Omental fat pad (tissue), 4 donors: ENCODE data around the gene CIAO1. TPM values are rescaled to one million over a fixed set of nuclear protein-coding genes. Genes with fewer than 3 reads are reported as not detected.

Source experiments
- ATAC-seq: fragments of 150-250 bp; one replicate; pipeline ENCODE4 v1.9.1; 2016; ENCODE audit warnings: mild to moderate bottlenecking, moderate library complexity; ENCODE audit not compliant: low FRiP score
- DNase-seq: peaks from one replicate; pipeline ENCODE4 v3.0.0-alpha.2; 2019; ENCODE audit warnings: low spot score
- CTCF ChIP-seq, 3 donors: fragments of 450-650 bp; IDR thresholded peaks; one replicate each; pipeline ENCODE4 v1.5.1; 2016 to 2017; ENCODE audit warnings: antibody characterized with exemption in 3 of 3, mild to moderate bottlenecking in 3 of 3, moderate library complexity in 2 of 3
- total RNA-seq, 4 donors: library from RNA; depleted of rRNA; stranded (reverse); fragments of >200 nt; gene quantifications; one replicate each; pipeline ENCODE4 v1.1.0, GENCODE V29; 2016

The CIAO1 gene
- total RNA-seq, 4 donors from 2014 or later = 80.9 to 117 (median 105) TPM

- no peak for TF ChIP-seq CTCF (IDR thresholded peaks at IDR 0.05)
- no peak for ATAC-seq
- no peak for DNase-seq
Measured at GRCh38 chr2:96316999-96317398, 51.0 kb downstream of the CIAO1 start.

- no peak for TF ChIP-seq CTCF (IDR thresholded peaks at IDR 0.05)
- DNase-seq (no peak), ATAC-seq (no peak)
Measured at GRCh38 chr2:96317584-96317997, 51.6 kb downstream of the CIAO1 start.

- DNase-seq (no peak), ATAC-seq (no peak)
- TF ChIP-seq CTCF (IDR thresholded peaks at IDR 0.05) = no peak
Measured at GRCh38 chr2:96318723-96319122, 52.7 kb downstream of the CIAO1 start.

GRCh38 chr2:96319396-96319795, 53.4 kb downstream of the CIAO1 start:
- ATAC-seq (no peak), DNase-seq (no peak)
- no peak for TF ChIP-seq CTCF (IDR thresholded peaks at IDR 0.05)

GRCh38 chr2:96320326-96320725, 54.3 kb downstream of the CIAO1 start:
- no peak for ATAC-seq
- DNase-seq = no peak
- no peak for TF ChIP-seq CTCF (IDR thresholded peaks at IDR 0.05)

- no peak for TF ChIP-seq CTCF (IDR thresholded peaks at IDR 0.05)
- DNase-seq = no peak
- ATAC-seq = peak; percentile 43
Measured at GRCh38 chr2:96320728-96321622, 55.0 kb downstream of the CIAO1 start.

Other genes starting within 250 kb of the CIAO1 start
- 10 to 100 TPM in 2 of 4 donors, 1 to 10 TPM in 2; 4.3 to 17.2 (median 11.4) TPM for gene GPAT2, start 231.3 kb upstream of the CIAO1 start, total RNA-seq
- gene ADRA2B, start 149.7 kb upstream of the CIAO1 start, total RNA-seq = 1 to 10 TPM in 3 of 4 donors, under 1 TPM in 1; 0.63 to 9.8 (median 2.6) TPM
- 1 to 10 TPM in 1 of 4 donors, under 1 TPM in 1, not detected in 2; 0.84 to 3.3 TPM for gene ASTL, start 127.7 kb upstream of the CIAO1 start, total RNA-seq
- 100 to 1,000 TPM in 1 of 4 donors, 10 to 100 TPM in 1, 1 to 10 TPM in 2; 8.5 to 199 (median 18.8) TPM for gene DUSP2, start 120.8 kb upstream of the CIAO1 start, total RNA-seq
- gene STARD7, start 57.4 kb upstream of the CIAO1 start, total RNA-seq = 100 to 1,000 TPM; 116 to 149 (median 125) TPM
- 10 to 100 TPM; 34.5 to 52.1 (median 43.2) TPM for gene TMEM127, start 228 bp upstream of the CIAO1 start, total RNA-seq
- 10 to 100 TPM; 64.8 to 97.7 (median 84.3) TPM for gene SNRNP200, start 39.3 kb downstream of the CIAO1 start, total RNA-seq
- gene ITPRIPL1, start 59.1 kb downstream of the CIAO1 start, total RNA-seq = 1 to 10 TPM; 4.8 to 7.6 (median 6.6) TPM
- gene NCAPH, start 69.5 kb downstream of the CIAO1 start, total RNA-seq = 1 to 10 TPM in 2 of 4 donors, under 1 TPM in 2; 0.65 to 3.2 (median 2.0) TPM
- gene NEURL3, start 239.1 kb downstream of the CIAO1 start, total RNA-seq = under 1 TPM in 1 of 4 donors, not detected in 3; 0.56 TPM